PFSK-1 (cell line): ENCODE results near the gene CLIP4.

Experiments used
- POLR2AphosphoS5 ChIP-seq: IDR thresholded peaks from 2 replicates; pipeline ENCODE4 v1.6.1; 2012; ENCODE audit warnings: low read depth, mild to moderate bottlenecking, control low read depth, low read length, moderate library complexity
- TF ChIP-seq, protein P1 (sequence below), 2 experiments: IDR thresholded peaks; 2 replicates each; pipeline versions ENCODE4 v1.6.1 to v1.8.0; 2011 to 2012; ENCODE audit warnings: low read depth in 2 of 2, low read length in 2 of 2, control low read depth in 1 of 2, inconsistent platforms in 1 of 2, mild to moderate bottlenecking in 1 of 2, moderate library complexity in 1 of 2; ENCODE audit not compliant: insufficient read depth in 1 of 2

DNA sequence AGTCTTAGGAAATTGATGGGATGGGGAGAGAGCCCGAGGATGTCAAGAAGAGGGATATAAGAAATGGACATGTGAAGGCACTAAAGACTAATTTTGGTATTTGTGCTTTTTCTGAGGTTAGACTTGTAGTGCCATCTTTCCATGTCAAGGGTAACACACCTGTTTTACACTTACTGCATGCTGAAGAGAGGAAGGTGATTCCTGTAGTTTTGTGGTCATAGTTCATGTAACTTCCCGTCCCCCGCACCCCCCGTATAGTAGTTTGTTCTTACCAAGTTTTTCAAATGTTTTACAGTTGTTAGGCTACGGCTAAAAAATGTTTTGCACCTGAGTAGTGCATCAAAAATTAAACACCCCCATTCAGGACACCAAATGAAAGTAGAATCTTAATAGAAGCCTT, 73.8 kb downstream of the CLIP4 start:
- TF ChIP-seq, protein P1, sequence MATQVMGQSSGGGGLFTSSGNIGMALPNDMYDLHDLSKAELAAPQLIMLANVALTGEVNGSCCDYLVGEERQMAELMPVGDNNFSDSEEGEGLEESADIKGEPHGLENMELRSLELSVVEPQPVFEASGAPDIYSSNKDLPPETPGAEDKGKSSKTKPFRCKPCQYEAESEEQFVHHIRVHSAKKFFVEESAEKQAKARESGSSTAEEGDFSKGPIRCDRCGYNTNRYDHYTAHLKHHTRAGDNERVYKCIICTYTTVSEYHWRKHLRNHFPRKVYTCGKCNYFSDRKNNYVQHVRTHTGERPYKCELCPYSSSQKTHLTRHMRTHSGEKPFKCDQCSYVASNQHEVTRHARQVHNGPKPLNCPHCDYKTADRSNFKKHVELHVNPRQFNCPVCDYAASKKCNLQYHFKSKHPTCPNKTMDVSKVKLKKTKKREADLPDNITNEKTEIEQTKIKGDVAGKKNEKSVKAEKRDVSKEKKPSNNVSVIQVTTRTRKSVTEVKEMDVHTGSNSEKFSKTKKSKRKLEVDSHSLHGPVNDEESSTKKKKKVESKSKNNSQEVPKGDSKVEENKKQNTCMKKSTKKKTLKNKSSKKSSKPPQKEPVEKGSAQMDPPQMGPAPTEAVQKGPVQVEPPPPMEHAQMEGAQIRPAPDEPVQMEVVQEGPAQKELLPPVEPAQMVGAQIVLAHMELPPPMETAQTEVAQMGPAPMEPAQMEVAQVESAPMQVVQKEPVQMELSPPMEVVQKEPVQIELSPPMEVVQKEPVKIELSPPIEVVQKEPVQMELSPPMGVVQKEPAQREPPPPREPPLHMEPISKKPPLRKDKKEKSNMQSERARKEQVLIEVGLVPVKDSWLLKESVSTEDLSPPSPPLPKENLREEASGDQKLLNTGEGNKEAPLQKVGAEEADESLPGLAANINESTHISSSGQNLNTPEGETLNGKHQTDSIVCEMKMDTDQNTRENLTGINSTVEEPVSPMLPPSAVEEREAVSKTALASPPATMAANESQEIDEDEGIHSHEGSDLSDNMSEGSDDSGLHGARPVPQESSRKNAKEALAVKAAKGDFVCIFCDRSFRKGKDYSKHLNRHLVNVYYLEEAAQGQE (IDR thresholded peaks at IDR 0.05; ENCODE audit: insufficient read depth in 1 of 2, low read depth in 2 of 2, low read length in 2 of 2): no peak
- TF ChIP-seq POLR2AphosphoS5: no peak
